GM21723 (cell line): ENCODE data around the gene SELL.
"Not testable (repeated sequence)": the region's sequence is repeated elsewhere in the genome, so short reads cannot be mapped to it uniquely, and the experiment has no call there.

ENCODE experiments used
- ATAC-seq: cut with Tn5 transposase; IDR thresholded peaks from one replicate; pipeline ENCODE4 v1.9.1; 2021; ENCODE audit warnings: mild to moderate bottlenecking, moderate library complexity; ENCODE audit not compliant: unreplicated experiment

The SELL gene

DNA sequence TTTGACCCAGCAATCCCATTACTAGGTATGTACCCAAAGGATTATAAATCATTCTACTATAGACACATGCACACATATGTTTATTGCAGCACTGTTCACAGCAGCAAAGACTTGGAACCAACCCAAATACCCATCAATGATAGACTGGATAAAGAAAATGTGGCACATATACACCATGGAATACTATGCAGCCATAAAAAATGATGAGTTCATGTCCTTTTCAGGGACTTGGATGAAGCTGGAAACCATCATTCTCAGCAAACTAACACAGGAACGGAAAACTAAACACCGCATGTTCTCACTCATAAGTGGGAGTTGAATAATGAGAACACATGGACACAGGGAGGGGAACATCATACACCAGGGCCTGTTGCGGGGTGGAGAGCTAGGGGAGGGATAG, 41.2 kb downstream of the SELL start:
- not testable (repeated sequence) for ATAC-seq

DNA sequence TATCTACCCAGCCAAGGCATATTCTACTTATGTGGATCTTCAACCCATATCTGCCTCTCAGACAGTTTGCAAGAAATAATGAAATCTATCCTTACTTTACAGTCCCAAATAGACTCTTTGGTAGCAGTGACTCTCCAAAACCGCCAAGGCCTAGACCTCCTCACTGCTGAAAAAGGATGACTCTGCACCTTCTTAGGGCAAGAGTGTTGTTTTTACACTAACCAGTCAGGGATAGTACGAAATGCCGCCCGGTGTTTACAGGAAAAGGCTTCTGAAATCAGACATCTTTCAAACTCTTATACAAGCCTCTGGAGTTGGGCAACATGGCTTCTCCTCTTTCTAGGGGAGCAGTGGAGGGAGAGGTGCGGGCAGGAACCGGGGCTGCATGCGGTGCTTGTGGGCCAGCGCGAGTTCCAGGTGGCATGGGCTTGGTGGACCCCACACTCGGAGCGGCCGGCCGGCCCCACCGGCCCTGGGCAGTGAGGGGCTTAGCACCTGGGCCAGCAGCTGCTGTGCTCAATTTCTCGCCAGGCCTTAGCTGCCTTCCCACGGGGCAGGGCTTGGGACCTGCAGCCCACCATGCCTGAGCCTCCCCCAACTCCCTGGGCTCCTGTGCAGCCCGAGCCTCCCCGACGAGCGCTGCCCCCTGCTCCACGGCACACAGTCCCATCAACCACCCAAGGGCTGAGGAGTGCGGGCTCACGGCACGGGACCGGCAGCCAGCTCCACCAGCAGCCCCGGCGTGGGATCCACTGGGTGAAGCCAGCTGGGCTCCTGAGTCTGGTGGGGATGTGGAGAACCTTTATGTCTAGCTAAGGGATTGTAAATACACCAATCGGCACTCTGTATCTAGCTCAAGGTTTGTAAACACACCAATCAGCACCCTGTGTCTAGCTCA, 43.5 kb downstream of the SELL start:
- ATAC-seq = not testable (repeated sequence)

DNA sequence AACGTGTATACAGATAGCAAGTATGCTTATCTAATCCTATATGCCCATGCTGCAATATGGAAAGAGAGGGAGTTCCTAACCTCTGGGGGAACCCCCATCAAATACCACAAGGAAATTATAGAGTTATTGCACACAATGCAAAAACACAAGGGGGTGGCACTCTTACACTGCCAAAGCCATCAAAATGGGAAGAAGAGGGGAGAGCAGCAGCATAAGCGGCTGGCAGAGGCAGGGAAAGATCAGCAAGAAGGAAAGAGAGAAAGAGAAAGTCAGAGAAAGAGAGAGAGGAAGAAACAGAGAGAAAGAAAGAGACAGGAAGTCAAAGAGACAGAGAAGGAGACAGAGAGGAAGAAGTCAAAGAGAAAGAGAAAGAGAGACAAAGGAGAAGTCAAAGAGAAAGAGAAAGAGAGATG, 44.2 kb downstream of the SELL start:
- peak; percentile 93 for ATAC-seq

DNA sequence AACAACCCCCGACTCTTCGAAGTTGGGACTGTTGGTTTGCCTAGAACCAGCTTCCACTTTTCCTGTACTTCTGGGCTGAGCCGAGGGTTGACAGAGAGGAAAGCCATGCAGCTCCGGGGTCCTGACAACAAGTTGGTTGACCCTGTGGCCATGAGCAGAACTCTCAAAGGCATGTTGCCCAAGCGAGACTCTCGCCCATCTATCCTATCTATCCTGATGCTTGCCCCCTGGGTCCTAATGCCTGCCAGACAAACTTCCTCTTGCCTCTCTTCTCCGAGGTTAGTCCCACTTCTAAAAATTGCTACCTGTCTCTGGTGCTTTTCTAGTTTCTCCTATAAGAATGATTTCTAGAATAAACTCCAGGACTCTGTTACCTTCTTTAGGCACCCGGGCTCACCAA, 48.7 kb downstream of the SELL start:
- ATAC-seq = not testable (repeated sequence)

DNA sequence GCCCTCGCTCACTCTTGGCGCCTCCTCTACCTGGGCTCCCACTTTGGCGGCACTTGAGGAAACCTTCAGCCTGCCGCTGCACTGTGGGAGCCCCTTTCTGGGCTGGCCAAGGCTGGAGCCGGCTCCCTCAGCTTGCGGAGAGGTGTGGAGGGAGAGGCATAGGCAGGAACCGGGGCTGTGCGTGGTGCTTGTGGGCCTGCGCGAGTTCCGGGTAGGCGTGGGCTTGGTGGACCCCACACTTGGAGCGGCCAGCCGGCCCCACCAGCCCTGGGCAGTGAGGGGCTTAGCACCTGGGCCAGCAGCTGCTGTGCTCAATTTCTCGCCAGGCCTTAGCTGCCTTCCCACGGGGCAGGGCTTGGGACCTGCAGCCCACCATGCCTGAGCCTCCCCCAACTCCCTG, 50.4 kb downstream of the SELL start:
- not testable (repeated sequence) for ATAC-seq

DNA sequence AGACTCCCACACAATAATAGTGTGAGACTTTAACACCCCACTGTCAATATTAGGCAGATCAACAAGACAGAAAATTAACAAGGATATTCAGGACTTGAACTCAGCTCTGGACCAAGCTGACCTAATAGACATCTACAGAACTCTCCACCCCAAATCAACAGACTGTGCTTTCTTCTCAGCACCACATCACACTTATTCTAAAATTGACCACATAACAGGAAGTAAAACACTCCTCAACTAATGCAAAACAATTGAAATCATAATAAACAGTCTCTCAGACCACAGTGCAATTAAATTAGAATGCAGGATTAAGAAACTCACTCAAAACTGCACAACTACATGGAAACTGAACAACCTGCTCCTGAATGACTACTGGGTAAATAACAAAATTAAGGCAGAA, 52.6 kb downstream of the SELL start:
- not testable (repeated sequence) for ATAC-seq

DNA sequence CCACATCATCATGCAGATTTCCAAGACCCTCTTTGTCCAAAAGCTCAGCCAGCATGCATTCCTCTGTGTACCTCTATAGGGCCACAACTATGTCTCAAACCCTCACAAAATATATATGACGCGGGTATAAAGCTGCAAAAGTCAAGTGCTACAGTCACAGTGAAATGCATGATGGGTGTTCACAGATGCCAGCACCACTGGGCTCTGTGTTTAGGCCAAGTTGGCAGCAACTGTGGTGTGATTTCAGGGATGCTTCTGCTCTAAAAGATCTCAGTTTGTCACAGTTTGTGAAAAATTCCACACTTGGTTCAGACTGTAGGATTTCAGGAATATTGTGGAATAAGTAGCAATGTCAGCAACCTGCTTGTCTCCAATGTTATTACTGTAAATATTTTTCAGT, 57.5 kb downstream of the SELL start:
- ATAC-seq = no peak

DNA sequence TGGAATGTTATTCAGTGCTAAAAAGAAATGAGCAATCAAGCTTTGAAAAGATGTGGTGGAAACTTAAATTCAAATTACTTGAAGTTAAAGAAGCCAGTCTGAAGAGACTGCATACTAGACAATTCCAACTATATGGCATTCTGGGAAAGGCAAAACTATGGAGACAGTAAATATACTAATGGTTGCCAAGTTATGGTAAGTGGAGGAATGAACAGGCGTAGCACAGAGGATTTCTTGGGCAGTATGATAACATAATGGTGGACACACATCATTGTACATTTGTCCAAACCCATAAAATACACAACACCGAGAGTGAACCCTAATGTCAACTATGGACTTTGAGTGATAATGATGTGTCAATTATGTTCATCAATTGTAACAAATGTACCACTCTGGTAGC, 60.4 kb downstream of the SELL start:
- no peak for ATAC-seq

DNA sequence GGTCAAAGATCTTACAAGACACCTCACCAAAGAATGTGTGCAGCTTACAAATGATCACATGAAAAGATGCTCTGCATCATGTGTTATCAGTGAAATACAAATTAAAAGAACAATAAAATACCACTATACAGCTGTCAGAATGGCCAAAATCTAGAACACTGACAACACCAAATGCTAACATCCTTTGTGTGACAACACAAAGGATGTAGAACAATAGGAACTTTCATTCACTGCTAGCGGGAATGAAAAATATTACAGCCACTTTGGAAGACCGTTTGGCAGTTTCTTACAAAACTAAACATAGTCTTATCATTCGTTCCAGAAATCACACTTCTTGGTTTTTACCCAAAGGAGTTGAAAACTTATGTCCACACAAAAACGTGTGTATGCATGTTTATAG, 60.9 kb downstream of the SELL start:
- no peak for ATAC-seq

DNA sequence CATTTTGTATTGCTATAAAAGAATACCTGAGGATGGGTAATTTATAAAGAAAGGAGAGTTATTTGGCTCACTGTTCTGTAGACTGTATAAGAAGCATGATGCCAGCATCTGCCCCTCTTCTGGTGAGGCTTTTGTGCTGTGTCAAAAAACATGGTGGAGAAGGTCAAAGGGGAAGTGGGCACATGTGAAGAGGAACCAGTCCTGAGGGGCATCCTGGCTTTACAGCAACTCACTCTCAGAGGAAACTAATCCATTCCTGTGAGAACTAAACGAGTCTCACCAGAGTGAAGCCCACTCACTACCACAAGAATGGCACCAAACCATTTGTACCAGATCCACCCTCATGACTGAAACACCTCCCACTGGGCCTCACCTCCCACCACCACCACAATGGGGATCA, 62.7 kb downstream of the SELL start:
- no peak for ATAC-seq

DNA sequence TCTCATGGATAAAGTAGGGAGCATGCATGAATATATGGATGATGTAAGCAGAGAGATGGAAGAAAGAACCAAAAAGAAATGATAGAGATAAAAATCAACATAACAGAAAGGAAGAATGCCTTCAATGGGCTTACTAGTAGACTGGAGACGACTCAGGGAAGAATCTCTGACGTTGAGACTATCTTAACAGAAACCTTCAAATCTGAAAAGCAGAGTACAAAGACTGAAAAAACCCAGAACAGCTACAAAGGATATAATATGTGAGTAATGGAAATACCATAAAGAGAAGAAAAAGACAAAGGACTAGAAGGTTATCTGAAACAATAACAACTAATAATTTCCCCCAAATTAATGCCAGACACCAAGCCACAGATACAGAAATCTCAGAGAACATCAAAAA, 63.2 kb downstream of the SELL start:
- ATAC-seq = no peak

DNA sequence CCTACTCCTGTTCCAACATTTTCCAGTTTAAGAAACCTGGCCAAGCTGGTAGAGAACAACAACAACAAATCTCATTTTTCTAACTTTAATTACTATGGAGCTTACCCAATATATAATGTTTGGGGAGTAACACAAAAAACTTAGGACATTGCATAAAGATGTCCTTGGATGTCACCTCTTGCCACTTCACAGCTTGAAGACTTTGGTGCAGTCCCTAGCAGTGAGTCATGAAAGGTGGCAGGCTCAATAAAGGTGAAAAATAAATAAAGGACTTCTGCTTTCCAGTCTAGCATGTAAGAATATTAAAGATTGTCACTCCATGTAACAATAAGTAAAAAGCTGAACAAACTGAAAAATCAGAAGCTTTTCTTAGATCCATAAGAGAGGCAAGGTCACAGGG, 63.9 kb downstream of the SELL start:
- no peak for ATAC-seq

DNA sequence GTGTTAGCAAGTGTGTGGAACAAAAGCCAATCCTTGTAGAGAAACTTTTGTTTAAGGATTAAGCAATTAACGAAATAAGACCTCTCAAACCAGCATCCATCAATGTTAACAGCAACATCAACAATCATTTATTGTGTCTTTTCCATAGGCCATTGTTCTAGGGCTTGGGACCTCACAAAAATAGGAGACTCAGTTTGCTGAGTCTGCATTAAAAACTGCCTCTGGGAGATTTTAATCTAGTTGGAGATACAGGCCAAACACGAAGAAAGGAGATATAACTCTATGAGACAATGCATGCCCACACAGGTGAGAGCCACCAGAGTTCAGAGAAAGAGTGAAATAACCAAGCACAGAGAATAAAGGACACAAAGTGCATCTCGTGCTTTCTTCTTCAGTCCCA, 67.1 kb downstream of the SELL start:
- ATAC-seq = no peak
